Lower lobe of right lung (tissue), 2 donors: ENCODE data around the gene ZBTB2. TPM values are rescaled to one million over a fixed set of nuclear protein-coding genes. Genes with fewer than 3 reads are reported as not detected.

Experiments
- ATAC-seq, 2 donors: fragments of 200-7000 bp; cut with Tn5 transposase; one replicate each; pipeline ENCODE4 v1.9.1; 2020 to 2022; ENCODE audit warnings: mild to moderate bottlenecking in 2 of 2, moderate library complexity in 2 of 2
- DNase-seq: peaks from one replicate; pipeline ENCODE4 v3.0.0-alpha.2; 2020
- H3K27ac ChIP-seq: fragments of 200-600 bp; one replicate; pipeline ENCODE4 v1.8.0; 2022
- H3K27me3 ChIP-seq: fragments of 200-600 bp; one replicate; pipeline ENCODE4 v1.8.0; 2022; ENCODE audit warnings: low read depth
- H3K36me3 ChIP-seq: fragments of 200-600 bp; one replicate; pipeline ENCODE4 v1.8.0; 2022; ENCODE audit warnings: mild to moderate bottlenecking
- H3K4me1 ChIP-seq: fragments of 200-600 bp; one replicate; pipeline ENCODE4 v1.8.0; 2022
- H3K4me3 ChIP-seq: fragments of 200-600 bp; one replicate; pipeline ENCODE4 v1.8.0; 2022; ENCODE audit warnings: mild to moderate bottlenecking
- H3K9me3 ChIP-seq: fragments of 200-600 bp; one replicate; pipeline ENCODE4 v1.8.0; 2022
- CTCF ChIP-seq: fragments of 200-600 bp; IDR thresholded peaks from one replicate; pipeline ENCODE4 v1.8.0; 2022; ENCODE audit warnings: antibody characterized with exemption, mild to moderate bottlenecking
- intact Hi-C: fragments of 100-400 bp; cut with DNase I; formaldehyde crosslinking; loops from one replicate; pipeline ENCODE4 v1.11.0; 2022
- total RNA-seq: library from RNA; stranded (reverse); fragmentation: NEBNext Ultra II Directional; extraction: Animal tissue kit (Norgen Biotek cat#: 25700); gene quantifications from one replicate; pipeline ENCODE4 v1.2.1, GENCODE V29; 2021
- donor health status: DM: no; HTN: yes; CAD: no; lungs with severe emphysema.

The ZBTB2 gene
- total RNA-seq, 1 donor from 2014 or later, result 10.3 TPM

GRCh38 chr6:151413372-151414145, 22.2 kb upstream of the ZBTB2 start:
- no peaks in the 10 kb centered on the region for H3K4me1 ChIP-seq
- H3K36me3 ChIP-seq, result peaks cover 61% of the 10 kb centered on the region
- ATAC-seq, result no peak
- intact Hi-C loops, result no loop called here
- H3K27me3 ChIP-seq, result no peaks in the 10 kb centered on the region
- no peak for TF ChIP-seq CTCF
- H3K27ac ChIP-seq, result no peak overlapping the region
- no peak for DNase-seq
- no peak overlapping the region for H3K4me3 ChIP-seq
- no peaks in the 10 kb centered on the region for H3K9me3 ChIP-seq

GRCh38 chr6:151412909-151413308, 21.6 kb upstream of the ZBTB2 start:
- no peak for TF ChIP-seq CTCF
- ATAC-seq (peak in 1 of 2 donors; percentile 46), DNase-seq (no peak)
- no peaks in the 10 kb centered on the region for H3K4me1 ChIP-seq
- intact Hi-C loops, result no loop called here
- no peak overlapping the region for H3K4me3 ChIP-seq
- H3K27ac ChIP-seq, result no peak overlapping the region
- H3K9me3 ChIP-seq, result no peaks in the 10 kb centered on the region
- H3K27me3 ChIP-seq, result no peaks in the 10 kb centered on the region
- peaks cover 61% of the 10 kb centered on the region for H3K36me3 ChIP-seq

GRCh38 chr6:151409679-151410078, 18.3 kb upstream of the ZBTB2 start:
- H3K27ac ChIP-seq, result no peak overlapping the region
- H3K27me3 ChIP-seq, result no peaks in the 10 kb centered on the region
- intact Hi-C loops, result no loop called here
- no peak for TF ChIP-seq CTCF
- H3K9me3 ChIP-seq, result no peaks in the 10 kb centered on the region
- no peaks in the 10 kb centered on the region for H3K4me1 ChIP-seq
- DNase-seq (no peak), ATAC-seq (no peak)
- peaks cover 54% of the 10 kb centered on the region for H3K36me3 ChIP-seq
- H3K4me3 ChIP-seq, result no peak overlapping the region

GRCh38 chr6:151409260-151409659, 17.9 kb upstream of the ZBTB2 start:
- Histone ChIP-seq H3K27me3 (no peaks in the 10 kb centered on the region), H3K4me1 (no peaks in the 10 kb centered on the region), H3K27ac (no peak overlapping the region), H3K4me3 (no peak overlapping the region), H3K9me3 (no peaks in the 10 kb centered on the region), H3K36me3 (peaks cover 58% of the 10 kb centered on the region)
- ATAC-seq, result no peak
- intact Hi-C loops, result no loop called here
- no peak for DNase-seq
- TF ChIP-seq CTCF, result no peak

- DNase-seq (no peak), ATAC-seq (no peak)
- no peak for TF ChIP-seq CTCF
- Histone ChIP-seq H3K9me3 (no peaks in the 10 kb centered on the region), H3K27ac (no peak overlapping the region), H3K27me3 (no peaks in the 10 kb centered on the region), H3K4me3 (no peak overlapping the region), H3K4me1 (no peaks in the 10 kb centered on the region), H3K36me3 (peaks cover 59% of the 10 kb centered on the region)
- intact Hi-C loops, result no loop called here
Observed at GRCh38 chr6:151408858-151409257, 17.5 kb upstream of the ZBTB2 start.
